ENCODE data around the gene HOXB9. TPM values are rescaled to one million over a fixed set of nuclear protein-coding genes. Genes with fewer than 3 reads are reported as not detected.

Gene HOXB9
- total RNA-seq, 4 donors from 2014 or later: 0.09 to 0.48 TPM; not detected in 2

GRCh38 chr17:48589831-48590606 lies 36.1 kb downstream of the HOXB9 start, which contains the start of gene HOXB3:
Gene HOXB3 (minus strand): TSS chr17:48590241. CDS start chr17:48552474, 37,767 bp downstream.
- no peak for TF ChIP-seq CTCF (IDR thresholded peaks at IDR 0.05)
- no peak for ATAC-seq (ENCODE audit: low FRiP score)
- DNase-seq (ENCODE audit: low spot score): no peak

- ATAC-seq (ENCODE audit: low FRiP score): no peak
- DNase-seq (ENCODE audit: low spot score): no peak
- TF ChIP-seq CTCF (IDR thresholded peaks at IDR 0.05): no peak
These were observed 36.9 kb downstream of the HOXB9 start for GRCh38 chr17:48589060-48589830.

GRCh38 chr17:48588528-48588927 lies 37.6 kb downstream of the HOXB9 start:
- no peak for TF ChIP-seq CTCF (IDR thresholded peaks at IDR 0.05)
- DNase-seq (ENCODE audit: low spot score): no peak
- ATAC-seq (ENCODE audit: low FRiP score): no peak

GRCh38 chr17:48588074-48588415 lies 38.1 kb downstream of the HOXB9 start:
- DNase-seq (ENCODE audit: low spot score) (no peak), ATAC-seq (ENCODE audit: low FRiP score) (no peak)
- TF ChIP-seq CTCF (IDR thresholded peaks at IDR 0.05): no peak

- no peak for ATAC-seq (ENCODE audit: low FRiP score)
- no peak for DNase-seq (ENCODE audit: low spot score)
- no peak for TF ChIP-seq CTCF (IDR thresholded peaks at IDR 0.05)
These were observed 38.7 kb downstream of the HOXB9 start for GRCh38 chr17:48587276-48588073.

GRCh38 chr17:48586355-48587258 lies 39.6 kb downstream of the HOXB9 start:
- no peak for TF ChIP-seq CTCF (IDR thresholded peaks at IDR 0.05)
- DNase-seq (ENCODE audit: low spot score) (no peak), ATAC-seq (ENCODE audit: low FRiP score) (no peak)

All from omental fat pad (tissue), 4 donors.